HL-60 (cell line): ENCODE measurements around the gene DTD1.

Source experiments
- DNase-seq, 2 experiments: peaks; one replicate each; pipeline ENCODE4 v3.0.0-alpha.2; 2010 to 2020; ENCODE audit warnings: low read depth in 1 of 2, low spot score in 1 of 2
- H3K27ac ChIP-seq: fragments of 250-450 bp; sonication (Bioruptor Pico); replicated peaks from 2 replicates; pipeline ENCODE4 v1.5.1; 2020; ENCODE audit warnings: mild to moderate bottlenecking, moderate library complexity
- H3K27me3 ChIP-seq: fragments of 250-450 bp; sonication (Bioruptor Pico); 2 replicates; pipeline ENCODE4 v1.5.1; 2021; ENCODE audit warnings: mild to moderate bottlenecking, moderate library complexity; ENCODE audit not compliant: insufficient read depth, poor library complexity, severe bottlenecking
- H3K4me3 ChIP-seq: replicated peaks from 2 replicates; pipeline ENCODE4 v1.5.1; 2011; ENCODE audit warnings: mild to moderate bottlenecking, control low read depth, low read length; ENCODE audit not compliant: insufficient read depth
- CTCF ChIP-seq: IDR thresholded peaks from one replicate; pipeline ENCODE4 v1.5.1; 2011; ENCODE audit warnings: low read length, control low read depth, inconsistent platforms; ENCODE audit not compliant: insufficient read depth
- GABPA ChIP-seq: IDR thresholded peaks from 2 replicates; pipeline ENCODE4 v1.6.1; 2012; ENCODE audit warnings: low read depth
- POLR2AphosphoS5 ChIP-seq: IDR thresholded peaks from 2 replicates; pipeline ENCODE4 v1.6.1; 2012; ENCODE audit warnings: low read depth
- REST ChIP-seq: IDR thresholded peaks from 2 replicates; pipeline ENCODE4 v1.6.1; 2012; ENCODE audit warnings: low read depth; ENCODE audit not compliant: insufficient replicate concordance
- SPI1 ChIP-seq: IDR thresholded peaks from 2 replicates; pipeline ENCODE4 v1.6.1; 2012; ENCODE audit warnings: low read depth, mild to moderate bottlenecking, borderline replicate concordance

Gene DTD1

GRCh38 chr20:18672834-18673233, 85.0 kb downstream of the DTD1 start:
- TF ChIP-seq GABPA = no peak
- TF ChIP-seq REST = no peak
- no peak for TF ChIP-seq POLR2AphosphoS5
- TF ChIP-seq SPI1 = no peak
- TF ChIP-seq CTCF = no peak
- no peak overlapping the region for H3K4me3 ChIP-seq
- no peak for DNase-seq
- no peaks in the 10 kb centered on the region for H3K27me3 ChIP-seq
- H3K27ac ChIP-seq = no peak overlapping the region

- TF ChIP-seq POLR2AphosphoS5 (no peak), CTCF (no peak), GABPA (no peak), SPI1 (no peak), REST (no peak)
- Histone ChIP-seq H3K4me3 (no peak overlapping the region), H3K27me3 (no peaks in the 10 kb centered on the region), H3K27ac (no peak overlapping the region)
- DNase-seq = no peak
Measured at GRCh38 chr20:18676396-18676795, 88.5 kb downstream of the DTD1 start.

GRCh38 chr20:18677126-18677525, 89.3 kb downstream of the DTD1 start:
- no peak for DNase-seq
- no peak for TF ChIP-seq GABPA
- TF ChIP-seq SPI1 = no peak
- no peak for TF ChIP-seq REST
- TF ChIP-seq POLR2AphosphoS5 = no peak
- no peak for TF ChIP-seq CTCF

More at GRCh38 chr20:18677126-18677525, 89.3 kb downstream of the DTD1 start:
- Histone ChIP-seq H3K4me3 (no peak overlapping the region), H3K27me3 (no peaks in the 10 kb centered on the region), H3K27ac (no peak overlapping the region)
